ENCODE data around the gene PIP5K1C.
"Not testable (repeated sequence)": the region's sequence is repeated elsewhere in the genome, so short reads cannot be mapped to it uniquely, and the experiment has no call there.

PIP5K1C gene

GRCh38 chr19:3673506-3674439 lies 26.5 kb downstream of the PIP5K1C start:
- no peak for DNase-seq

DNA sequence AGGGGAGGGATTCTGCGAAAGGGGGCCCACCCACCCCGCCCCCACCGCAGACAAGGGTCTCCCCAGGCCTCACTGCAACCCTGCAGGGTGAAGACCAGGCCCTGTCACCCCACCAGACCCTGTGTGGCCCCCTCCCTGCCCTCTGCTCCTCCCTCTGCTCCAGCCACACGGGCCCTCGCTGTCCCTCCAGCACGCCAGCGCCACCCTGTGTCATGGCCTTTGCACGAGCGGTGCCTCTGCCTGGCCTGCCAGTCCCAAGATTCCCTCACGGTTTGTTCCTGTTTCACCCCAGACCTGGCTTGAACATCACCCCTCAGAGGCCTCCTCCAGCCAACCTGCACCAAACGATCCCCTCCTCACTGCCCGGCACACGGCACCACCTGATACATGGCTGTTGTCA lies 27.3 kb downstream of the PIP5K1C start:
- no peak for DNase-seq

DNA sequence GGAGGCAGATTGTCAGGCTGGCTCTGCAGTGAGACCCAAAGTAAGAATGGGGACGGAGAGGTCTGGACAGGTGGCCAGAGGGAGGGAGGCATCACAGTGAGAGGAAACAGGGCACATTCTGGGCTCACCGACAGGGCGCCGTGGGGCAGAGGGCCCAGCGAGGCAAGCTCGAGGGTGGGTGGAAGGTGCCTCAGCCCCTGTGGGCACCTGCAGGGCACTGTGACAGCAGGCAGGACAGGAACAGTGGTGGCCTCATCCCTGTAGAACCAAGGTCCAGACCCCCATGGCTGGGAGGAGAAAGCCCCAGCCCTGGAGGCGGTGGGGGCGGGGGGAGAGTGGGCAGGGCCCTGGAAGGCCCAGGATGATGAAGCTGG lies 27.7 kb downstream of the PIP5K1C start:
- DNase-seq, result no peak

- no peak for DNase-seq
Observed at GRCh38 chr19:3671680-3672574, 28.3 kb downstream of the PIP5K1C start.

DNA sequence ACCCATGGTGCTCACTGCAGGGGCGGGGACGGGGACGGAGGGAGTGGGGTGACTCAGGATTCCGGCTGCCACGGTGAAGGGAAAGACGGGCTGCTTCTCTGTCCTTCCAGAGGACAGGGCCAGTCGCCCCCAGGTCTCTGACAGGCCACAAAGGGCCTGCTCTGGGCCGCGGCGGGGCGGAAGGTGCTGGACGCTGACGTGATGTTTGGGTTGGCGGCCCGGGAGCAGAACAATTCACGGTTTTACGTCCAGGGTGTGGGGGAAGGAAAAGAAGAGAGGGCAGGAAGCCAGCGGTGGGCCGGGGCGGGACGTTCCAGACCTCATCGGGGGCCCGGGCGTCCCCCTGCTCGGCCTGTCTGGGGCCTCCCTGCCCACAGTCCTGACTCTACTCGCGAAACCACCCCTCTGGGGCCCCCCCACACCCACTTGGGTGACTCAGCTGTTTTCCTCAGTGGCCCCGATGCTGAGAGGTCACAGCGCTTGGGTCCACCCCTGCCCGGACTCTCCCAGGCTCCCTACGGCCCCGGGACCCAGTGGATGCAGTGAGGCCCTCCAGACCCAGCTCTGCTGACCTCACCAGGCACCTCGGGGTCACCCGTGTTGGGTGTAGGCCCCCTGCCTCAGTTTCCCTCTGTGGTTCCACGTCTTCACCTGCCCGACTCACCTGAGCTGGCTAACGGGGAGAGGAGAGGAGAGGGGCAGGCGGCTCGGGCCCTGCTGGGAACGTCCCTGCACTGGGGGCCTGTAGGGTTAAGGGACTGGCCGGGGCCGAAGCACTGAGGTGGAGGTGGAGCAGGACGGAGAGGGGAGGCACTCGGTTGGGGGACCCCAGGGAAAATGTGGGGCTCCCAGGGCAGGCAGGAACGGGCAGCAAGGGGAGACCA lies 29.2 kb downstream of the PIP5K1C start:
- DNase-seq, result no peak

GRCh38 chr19:3669947-3670795 lies 30.1 kb downstream of the PIP5K1C start:
- no peak for DNase-seq

GRCh38 chr19:3669082-3669946 lies 31.0 kb downstream of the PIP5K1C start:
- no peak for DNase-seq

DNA sequence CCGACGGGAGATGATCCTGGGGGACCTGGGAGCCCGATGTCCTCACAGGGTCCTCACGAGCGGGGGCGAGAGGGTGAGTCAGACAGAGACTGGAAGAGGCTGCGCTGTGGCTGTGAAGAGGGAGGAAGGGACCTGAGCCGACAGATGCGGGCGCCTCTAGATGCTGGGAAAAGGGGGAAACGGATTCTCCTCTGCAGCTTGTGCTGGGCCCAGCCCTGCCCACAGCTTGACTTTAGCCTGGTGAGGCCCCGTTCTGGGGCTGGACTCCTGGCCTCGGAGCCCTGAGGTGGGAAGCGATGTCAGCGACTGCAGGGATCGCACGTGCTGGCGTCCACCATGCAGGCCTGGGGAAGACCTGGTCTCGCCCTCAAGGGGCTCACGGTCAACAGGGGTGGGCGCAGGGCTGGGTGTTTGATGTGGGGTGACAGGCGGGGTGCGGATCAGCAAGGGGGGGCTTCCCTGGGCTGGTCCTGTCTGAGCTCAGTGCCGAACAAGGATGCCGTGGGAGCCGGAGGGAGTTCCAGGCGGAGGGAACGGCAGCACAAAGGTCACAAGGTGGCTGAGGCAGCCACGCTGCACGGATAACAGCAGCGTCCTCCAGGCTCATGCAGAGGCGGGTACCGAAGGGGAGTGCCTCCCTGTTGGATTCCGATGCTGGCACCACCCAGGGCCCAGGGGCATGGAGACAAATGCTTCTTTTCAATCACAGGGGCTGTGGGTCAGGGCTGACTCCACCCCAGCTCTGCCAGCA lies 31.8 kb downstream of the PIP5K1C start:
- no peak for DNase-seq

DNA sequence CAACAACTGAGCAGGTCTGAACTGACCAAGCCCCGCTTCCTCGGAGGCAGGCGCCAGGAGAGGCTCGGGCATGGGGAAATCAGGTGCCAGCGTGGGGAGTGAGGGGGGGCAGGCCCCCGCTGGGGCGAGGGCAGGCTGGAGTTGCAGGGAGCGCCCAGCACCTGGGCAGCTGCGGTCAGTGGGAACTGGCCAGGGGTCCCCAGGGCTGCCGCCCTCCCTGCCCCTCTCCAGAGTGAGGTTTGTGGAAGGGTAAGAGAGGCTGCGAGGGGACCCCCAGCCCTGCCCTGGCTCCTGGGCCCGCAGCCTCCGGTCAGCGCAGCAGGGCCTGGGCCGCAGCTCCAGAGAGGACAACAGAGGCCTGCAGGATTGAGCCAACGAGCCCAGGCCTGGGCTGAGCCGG lies 32.5 kb downstream of the PIP5K1C start:
- DNase-seq, result no peak

DNA sequence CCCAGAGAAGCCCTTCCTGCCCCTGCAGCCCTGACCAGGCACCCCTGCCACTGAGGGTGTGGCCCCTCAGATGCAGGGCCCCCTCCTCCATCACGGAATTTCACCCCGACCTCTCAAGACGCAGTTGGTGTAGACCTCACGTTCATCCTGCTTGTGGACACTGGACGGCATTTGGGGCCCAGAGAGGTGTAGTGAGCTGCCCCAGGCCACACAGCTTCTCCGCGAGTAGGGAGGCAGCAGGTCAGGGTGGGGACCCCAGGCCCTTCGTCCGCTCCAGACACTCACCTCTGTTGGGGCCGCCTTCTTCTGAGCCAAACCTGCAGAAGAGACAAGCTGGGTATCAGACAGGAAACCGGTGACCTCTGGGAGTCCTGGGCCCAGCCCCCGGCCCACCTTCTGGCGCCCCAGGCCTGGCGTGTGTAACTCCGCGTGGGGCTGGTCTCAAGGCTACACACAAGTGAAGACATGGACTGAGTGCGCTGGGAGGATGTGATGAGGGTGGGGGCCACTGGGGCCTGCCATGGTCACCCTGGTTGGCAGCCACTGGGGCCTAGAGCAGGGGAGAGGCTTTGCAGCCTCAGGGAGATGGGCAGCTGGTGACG lies 33.1 kb downstream of the PIP5K1C start:
- DNase-seq, result no peak

- not testable (repeated sequence) for DNase-seq
Observed at GRCh38 chr19:3666545-3666856, 33.8 kb downstream of the PIP5K1C start.

GRCh38 chr19:3665681-3666544 lies 34.4 kb downstream of the PIP5K1C start:
- DNase-seq, result no peak

DNA sequence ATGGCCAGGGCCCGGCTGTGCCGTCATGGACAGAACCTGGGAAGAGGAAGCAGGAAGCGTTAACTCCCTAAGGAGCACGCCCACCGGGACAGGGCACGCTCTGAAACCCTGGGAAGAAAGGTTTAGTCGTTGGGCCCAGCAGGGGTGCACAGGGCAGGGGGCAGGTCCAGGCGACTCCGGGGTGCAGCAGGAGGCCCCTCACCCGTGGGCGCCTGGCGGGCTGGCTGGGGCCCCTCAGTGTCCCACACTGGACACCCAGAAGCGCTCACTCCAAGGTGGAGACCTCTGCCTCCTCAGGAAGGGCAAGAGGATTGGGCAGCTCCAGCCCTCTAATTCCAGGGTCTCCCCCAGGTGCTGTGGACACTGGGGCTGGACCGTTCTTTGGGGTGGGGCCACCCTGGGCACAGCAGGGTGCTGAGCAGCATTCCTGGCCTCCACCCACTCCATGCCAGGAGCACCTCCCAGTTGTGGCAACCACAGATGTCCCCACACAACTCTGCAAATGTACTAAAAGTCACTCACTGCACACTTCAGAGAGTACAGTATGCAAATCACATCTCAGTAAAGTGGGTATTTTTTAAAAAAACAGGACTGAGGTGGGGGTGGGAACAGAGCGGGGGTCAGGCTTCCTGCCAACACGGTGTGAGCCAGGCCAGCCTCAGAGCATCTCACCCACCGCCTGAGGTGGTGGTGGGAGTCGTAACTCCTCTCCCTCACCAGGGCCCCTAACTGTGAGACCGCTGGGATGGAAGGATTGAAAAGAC lies 35.2 kb downstream of the PIP5K1C start:
- no peak for DNase-seq

DNA sequence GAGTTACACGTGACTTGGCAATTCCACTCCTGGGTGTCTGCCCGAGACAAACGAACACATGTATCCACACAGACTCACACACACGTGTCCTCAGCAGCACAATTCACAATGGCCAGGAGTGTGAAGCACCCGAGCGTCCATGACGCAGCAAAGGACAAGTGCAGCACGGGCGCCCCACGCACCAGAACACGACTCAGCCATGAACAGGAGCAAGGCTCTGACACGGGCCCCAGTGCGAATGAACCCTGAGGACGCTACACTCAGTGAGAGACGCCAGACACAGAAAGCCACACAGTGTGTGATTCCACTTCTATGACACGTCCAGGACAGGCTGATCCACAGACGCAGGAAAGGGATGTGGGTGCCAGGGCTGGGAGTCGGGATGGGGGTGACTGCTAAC lies 36.4 kb downstream of the PIP5K1C start:
- no peak for DNase-seq

- no peak for DNase-seq
Observed at GRCh38 chr19:3661284-3662238, 38.7 kb downstream of the PIP5K1C start.

DNA sequence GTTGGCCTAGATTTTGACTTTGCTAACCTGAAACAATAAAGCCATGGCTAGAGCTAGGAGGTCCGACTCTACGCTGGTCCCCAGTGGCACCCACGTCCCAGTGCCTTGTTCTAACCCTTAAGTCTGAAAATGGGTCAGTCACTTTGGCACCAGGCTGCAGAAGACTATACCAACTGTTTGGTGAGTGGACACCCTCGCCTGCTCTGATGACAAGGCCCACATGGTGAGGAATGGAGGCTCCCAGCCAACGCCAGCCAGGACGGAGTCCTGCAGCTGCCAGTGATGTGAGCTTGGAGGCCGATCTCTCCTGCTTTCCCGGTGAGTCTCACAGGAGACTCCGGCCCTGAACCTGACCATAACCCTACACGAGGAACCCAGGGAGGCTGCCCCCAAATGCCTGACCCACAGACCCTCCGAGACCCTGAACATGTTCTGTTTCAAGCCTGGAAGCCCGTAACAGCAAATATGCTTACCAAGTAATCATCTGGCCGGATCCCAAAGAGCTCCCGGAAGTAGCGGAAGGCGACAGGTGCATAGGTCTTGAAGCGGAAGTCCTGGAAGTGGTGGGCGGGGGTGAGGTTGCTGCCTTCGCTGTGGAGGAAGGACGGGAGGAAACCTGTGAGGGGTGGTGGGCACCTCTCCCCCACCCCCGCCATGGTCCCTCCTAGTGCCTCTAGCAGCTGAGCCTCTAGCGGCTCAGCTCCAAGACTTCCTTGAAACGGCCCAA lies 39.6 kb downstream of the PIP5K1C start:
- DNase-seq, result no peak

Measured in NCI-H1092 (cell line).